Measurements from ENCODE around the gene AKR1C2.
"Not testable (repeated sequence)": the region's sequence is repeated elsewhere in the genome, so short reads cannot be mapped to it uniquely, and the experiment has no call there.

The AKR1C2 gene

GRCh38 chr10:4967189-4967588, 36.5 kb downstream of the AKR1C2 start:
- DNase-seq (ENCODE audit: low read depth); H3K4me3 ChIP-seq (replicated peaks; ENCODE audit: low read depth, low read length): not testable (repeated sequence)

GRCh38 chr10:4965763-4966162, 37.9 kb downstream of the AKR1C2 start:
- DNase-seq (ENCODE audit: low read depth); H3K4me3 ChIP-seq (replicated peaks; ENCODE audit: low read depth, low read length): not testable (repeated sequence)

GRCh38 chr10:4963815-4964154, 39.9 kb downstream of the AKR1C2 start:
- peak overlapping the region; percentile 42 for H3K4me3 ChIP-seq (replicated peaks; ENCODE audit: low read depth, low read length)
- not testable (repeated sequence) for DNase-seq (ENCODE audit: low read depth)

- peak; percentile 40 for DNase-seq (ENCODE audit: low read depth)
- H3K4me3 ChIP-seq (replicated peaks; ENCODE audit: low read depth, low read length): peak within 1 kb of the TSS; percentile 42
Observed at GRCh38 chr10:4962876-4963814, 40.5 kb downstream of the AKR1C2 start, which contains the start of gene AKR1C1. Gene AKR1C1 (plus strand): TSS chr10:4963415. CDS start chr10:4963445, 30 bp downstream.

GRCh38 chr10:4962308-4962707, 41.3 kb downstream of the AKR1C2 start:
- H3K4me3 ChIP-seq (replicated peaks; ENCODE audit: low read depth, low read length); DNase-seq (ENCODE audit: low read depth): not testable (repeated sequence)

- H3K4me3 ChIP-seq (replicated peaks; ENCODE audit: low read depth, low read length); DNase-seq (ENCODE audit: low read depth): not testable (repeated sequence)
Observed at GRCh38 chr10:4961558-4961957, 42.1 kb downstream of the AKR1C2 start.

- not testable (repeated sequence) for DNase-seq (ENCODE audit: low read depth); H3K4me3 ChIP-seq (replicated peaks; ENCODE audit: low read depth, low read length)
Observed at GRCh38 chr10:4956955-4957645, 46.6 kb downstream of the AKR1C2 start.

GRCh38 chr10:4956088-4956487, 47.6 kb downstream of the AKR1C2 start:
- H3K4me3 ChIP-seq (replicated peaks; ENCODE audit: low read depth, low read length); DNase-seq (ENCODE audit: low read depth): not testable (repeated sequence)

- H3K4me3 ChIP-seq (replicated peaks; ENCODE audit: low read depth, low read length): no peak overlapping the region
- DNase-seq (ENCODE audit: low read depth): no peak
- no peak for TF ChIP-seq CTCF (IDR thresholded peaks at IDR 0.05; ENCODE audit: low read length, missing control alignments)
Observed at GRCh38 chr10:4953405-4953804, 50.3 kb downstream of the AKR1C2 start.

- not testable (repeated sequence) for H3K4me3 ChIP-seq (replicated peaks; ENCODE audit: low read depth, low read length); DNase-seq (ENCODE audit: low read depth)
Observed at GRCh38 chr10:4951512-4952162, 52.0 kb downstream of the AKR1C2 start.

GRCh38 chr10:4947635-4948596, 55.7 kb downstream of the AKR1C2 start:
- no peak for TF ChIP-seq CTCF (IDR thresholded peaks at IDR 0.05; ENCODE audit: low read length, missing control alignments)

More at GRCh38 chr10:4947635-4948596, 55.7 kb downstream of the AKR1C2 start:
- no peak overlapping the region for H3K4me3 ChIP-seq (replicated peaks; ENCODE audit: low read depth, low read length)
- DNase-seq (ENCODE audit: low read depth): peak; percentile 94

Measured in fibroblast of pulmonary artery (primary cell).